Inflammatory macrophage (primary cell): Measurements from ENCODE around the gene EEF1A2.

ENCODE experiments used
- DNase-seq, 2 donors: peaks; one replicate each; pipeline ENCODE4 v3.0.0-alpha.2; 2020 to 2022

Gene EEF1A2

GRCh38 chr20:63466861-63467260, 32.0 kb downstream of the EEF1A2 start:
- no peak for DNase-seq

DNA sequence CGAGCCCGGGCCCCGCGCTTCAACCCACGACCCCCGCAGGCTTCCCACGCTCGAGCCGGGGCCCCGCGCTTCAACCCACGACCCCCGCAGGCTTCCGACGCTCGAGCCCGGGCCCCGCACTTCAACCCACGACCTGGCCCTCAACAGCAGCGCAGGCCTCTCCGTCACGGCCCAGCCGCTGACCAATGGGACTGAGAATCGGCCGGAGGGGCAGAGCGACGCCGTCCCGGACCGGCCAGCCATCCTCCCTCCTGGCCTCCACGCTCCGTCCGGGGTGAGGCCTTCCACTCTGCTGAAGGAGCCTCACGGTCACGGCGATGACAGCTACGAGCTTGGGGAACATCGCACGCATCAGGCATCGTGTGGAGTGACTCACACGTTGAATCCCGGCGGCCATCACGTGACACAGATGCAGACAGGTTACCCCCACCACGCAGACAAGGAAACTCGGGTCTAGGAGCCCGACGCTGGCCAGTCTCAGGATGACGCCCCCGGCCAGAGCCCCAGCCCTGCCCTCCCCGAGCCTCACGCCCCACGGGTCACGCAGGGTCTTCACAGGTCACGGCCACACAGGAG, 32.5 kb downstream of the EEF1A2 start:
- DNase-seq, result no peak

- no peak for DNase-seq
Observed at GRCh38 chr20:63465380-63466249, 33.3 kb downstream of the EEF1A2 start.

DNA sequence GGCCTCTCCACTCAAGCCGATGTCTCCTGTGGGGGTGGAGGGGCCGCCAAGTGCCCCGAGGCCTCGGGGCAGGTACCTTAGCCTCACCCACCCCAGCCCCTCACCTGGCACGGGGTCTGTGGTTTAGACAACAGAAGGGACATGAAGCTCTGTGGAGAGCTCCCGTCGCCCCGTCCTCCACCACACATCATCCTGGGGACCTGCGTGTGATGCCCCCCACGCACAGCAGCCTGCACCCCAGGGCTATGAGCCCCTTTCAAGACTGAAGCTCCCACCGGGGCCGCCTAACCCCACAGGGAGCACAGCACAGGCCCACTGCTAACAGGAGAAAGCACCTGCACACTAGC, 34.6 kb downstream of the EEF1A2 start:
- DNase-seq, result no peak

- DNase-seq, result no peak
Observed at GRCh38 chr20:63463400-63464288, 35.2 kb downstream of the EEF1A2 start.

- DNase-seq, result no peak
Observed at GRCh38 chr20:63462244-63462643, 36.6 kb downstream of the EEF1A2 start.

- DNase-seq, result no peak
Observed at GRCh38 chr20:63461104-63461763, 37.6 kb downstream of the EEF1A2 start.

GRCh38 chr20:63459070-63459380, 39.9 kb downstream of the EEF1A2 start:
- no peak for DNase-seq

- DNase-seq, result no peak
Observed at GRCh38 chr20:63458170-63459069, 40.5 kb downstream of the EEF1A2 start.

GRCh38 chr20:63457737-63458136, 41.1 kb downstream of the EEF1A2 start:
- DNase-seq, result peak in 1 of 2 donors; percentile 11

- DNase-seq, result no peak
Observed at GRCh38 chr20:63456429-63457284, 42.2 kb downstream of the EEF1A2 start.

DNA sequence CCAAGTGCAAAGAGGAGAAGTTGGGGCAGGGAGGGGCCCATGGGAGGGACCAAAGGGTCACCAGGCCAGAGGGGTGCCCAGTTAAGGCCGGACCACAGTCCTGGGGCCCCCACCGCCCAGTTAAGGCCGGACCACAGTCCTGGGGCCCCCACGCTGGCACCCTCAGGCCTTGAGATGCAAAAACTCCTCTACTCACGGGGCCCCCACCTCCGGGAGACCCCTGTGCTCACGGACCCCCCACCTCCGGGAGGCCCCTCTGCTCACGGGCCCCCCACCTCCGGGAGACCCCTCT, 43.4 kb downstream of the EEF1A2 start:
- DNase-seq, result no peak

DNA sequence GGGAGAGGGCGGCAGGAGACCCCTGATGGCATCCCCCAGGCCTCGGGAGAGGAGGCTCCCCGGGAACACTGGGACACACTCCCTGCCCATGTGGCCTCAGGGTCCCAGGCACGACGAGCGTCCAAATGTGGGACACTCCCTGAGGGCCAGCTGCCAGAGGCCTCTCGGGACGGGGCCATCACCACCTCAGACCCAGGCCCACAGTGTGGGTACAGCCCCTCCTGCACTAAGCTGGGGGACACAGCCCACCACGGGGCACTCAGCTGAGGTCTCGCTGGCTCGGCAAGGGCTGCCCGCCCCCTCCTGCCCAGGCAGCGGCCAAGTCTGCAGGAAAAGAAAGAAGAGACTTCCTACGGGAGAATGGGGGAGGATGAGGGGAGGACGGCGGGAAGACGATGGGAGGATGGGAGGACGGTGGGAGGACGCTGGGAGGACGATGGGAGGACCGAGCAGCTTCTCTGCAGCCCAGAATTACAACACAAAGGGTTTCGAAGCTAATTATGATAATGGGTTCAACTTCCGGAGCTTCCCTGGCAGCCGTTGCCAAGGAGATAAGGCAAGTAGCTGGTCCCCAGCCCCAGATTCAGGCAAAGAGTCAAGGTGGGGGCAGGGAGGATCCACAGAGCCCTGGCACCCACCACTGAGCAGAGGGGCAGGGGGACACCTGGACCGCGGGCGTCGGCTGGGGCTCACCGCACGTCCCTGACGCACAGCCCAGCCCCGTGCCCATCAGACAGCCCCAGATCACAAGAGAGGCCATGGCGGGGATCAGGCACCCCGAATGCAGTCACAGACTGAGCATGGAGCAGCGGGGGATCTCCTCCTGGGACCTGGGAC, 43.9 kb downstream of the EEF1A2 start:
- DNase-seq, result no peak

GRCh38 chr20:63452821-63453523, 45.9 kb downstream of the EEF1A2 start:
- DNase-seq, result no peak

- DNase-seq, result no peak
Observed at GRCh38 chr20:63452341-63452740, 46.5 kb downstream of the EEF1A2 start.

DNA sequence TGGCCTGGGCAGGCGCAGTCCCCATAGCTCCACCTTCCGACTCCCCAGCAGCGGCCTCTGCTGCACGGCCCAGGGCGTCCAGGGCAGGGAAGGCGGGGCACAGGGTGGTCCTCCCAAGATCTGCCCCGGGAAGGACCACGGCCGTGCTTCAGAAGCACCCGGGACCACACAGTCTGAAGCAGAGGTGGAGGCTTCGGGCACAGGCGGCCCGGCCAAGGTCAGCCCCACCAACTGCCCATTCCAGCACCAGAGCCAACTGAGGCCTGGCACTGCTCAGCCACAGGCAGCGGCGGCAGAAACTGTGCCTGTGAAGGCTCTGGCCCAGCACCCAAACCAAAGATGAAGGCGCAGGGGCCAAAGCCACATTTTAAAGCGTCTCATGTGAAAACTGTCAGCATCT, 47.1 kb downstream of the EEF1A2 start:
- DNase-seq, result no peak

DNA sequence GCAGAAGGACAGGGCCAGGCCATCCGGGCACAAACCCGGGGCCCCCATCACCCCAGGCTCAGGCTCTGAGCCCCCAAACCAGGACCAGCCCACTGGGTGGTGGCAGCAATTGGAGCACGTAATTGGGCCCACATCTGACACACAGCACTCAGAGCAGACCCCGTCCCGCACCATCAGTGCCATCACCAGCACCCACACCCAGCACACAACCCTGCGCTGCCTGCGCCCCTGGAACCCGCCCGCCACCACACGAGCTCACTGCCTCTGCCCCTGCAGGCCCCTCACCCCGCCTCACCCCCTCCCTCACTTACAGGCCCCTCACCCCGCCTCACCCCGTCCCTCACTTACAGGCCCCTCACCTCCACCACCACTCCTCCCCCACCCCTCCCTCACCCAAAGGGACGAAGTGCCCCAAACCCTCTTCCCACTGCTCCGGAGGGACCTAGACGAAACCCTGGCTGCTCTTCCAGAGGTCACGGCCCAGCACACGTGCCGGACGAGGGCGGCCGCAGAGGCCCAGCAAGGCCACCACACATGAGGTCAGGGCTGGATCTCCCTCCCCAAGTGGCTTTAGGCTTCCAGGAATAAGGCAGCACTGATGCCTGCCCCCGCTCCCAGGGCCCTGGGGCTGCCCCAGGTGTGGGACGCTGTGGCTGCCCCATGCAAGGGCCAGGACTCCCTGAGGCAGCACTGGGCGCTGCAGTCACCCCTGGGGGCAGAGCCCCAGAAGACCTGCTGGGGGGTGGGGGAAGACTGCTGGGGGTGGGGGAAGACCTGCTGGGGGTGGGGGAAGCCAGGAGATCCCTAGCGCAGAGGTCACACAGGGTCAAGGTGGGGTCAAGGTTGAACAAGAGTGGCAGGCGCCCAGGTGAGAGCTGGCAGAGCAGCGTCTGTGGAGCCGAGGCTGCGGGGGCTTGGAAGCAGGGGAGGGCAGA, 48.8 kb downstream of the EEF1A2 start:
- DNase-seq, result no peak

- DNase-seq, result no peak
Observed at GRCh38 chr20:63449025-63449424, 49.9 kb downstream of the EEF1A2 start.
